T-helper 1 cell (primary cell): ENCODE results near the gene ZNF627.
"Not testable (repeated sequence)": the region's sequence is repeated elsewhere in the genome, so short reads cannot be mapped to it uniquely, and the experiment has no call there.

Experiments
- DNase-seq, 5 donors: peaks; one replicate each; pipeline ENCODE4 v3.0.0-alpha.2; 2012 to 2020
- total RNA-seq, 4 donors: gene quantifications; one replicate each; lab custom pipeline; 2026; lab: John Stamatoyannopoulos, UW

ZNF627 gene
- 9.5 to 12.2 (median 9.9) reads per million in 4 donors for total RNA-seq

DNA sequence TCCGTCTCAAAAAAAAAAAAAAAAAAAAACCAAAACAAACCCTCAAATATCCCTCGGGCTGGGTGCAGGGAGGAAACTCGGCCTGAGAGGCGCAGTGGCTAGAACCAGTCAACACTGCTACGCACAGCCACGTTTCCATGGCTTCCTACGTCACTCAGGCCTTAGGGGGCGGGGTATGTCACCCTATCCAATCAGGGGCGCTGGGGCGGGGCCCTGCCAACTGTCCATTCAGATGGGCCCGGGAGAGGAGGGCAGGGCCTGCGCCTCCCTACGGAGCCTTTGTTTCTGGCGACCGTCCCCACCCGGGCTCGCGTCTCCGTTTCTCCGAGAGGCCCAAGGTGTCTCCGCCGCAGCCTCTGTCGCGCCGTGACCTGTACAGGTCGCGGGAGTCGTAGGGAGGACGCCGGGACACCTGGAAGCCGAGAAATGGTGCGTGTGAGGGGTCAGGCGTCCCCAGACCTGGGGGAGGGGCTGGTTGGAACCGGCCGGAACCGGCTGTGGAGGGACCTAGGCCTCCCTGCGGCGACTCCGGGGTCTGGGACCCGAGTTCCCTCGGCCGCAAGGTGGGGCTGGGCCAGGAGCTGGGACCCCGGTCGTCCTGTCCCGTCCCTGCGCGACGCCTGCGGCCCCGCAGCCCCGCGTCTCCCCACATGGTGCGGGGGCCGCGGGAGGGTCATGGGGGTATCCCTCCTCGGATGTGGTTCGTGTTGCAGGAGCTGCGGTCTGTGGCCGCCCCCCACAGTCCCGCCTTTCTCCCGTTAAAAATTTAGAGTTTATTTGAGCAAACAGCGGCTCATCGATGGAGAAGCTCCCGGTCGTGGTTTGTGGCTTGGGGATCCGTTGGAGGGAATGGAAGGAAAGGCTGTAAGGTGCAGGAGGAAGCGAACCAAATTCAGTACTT lies at the start of gene ZNF627:
Gene ZNF627 (plus strand): TSS at position 282 of the 901 bp plus-strand sequence. CDS start 145 bp downstream, at position 427.
- peak; percentile 93 to 98 (median 96) for DNase-seq

DNA sequence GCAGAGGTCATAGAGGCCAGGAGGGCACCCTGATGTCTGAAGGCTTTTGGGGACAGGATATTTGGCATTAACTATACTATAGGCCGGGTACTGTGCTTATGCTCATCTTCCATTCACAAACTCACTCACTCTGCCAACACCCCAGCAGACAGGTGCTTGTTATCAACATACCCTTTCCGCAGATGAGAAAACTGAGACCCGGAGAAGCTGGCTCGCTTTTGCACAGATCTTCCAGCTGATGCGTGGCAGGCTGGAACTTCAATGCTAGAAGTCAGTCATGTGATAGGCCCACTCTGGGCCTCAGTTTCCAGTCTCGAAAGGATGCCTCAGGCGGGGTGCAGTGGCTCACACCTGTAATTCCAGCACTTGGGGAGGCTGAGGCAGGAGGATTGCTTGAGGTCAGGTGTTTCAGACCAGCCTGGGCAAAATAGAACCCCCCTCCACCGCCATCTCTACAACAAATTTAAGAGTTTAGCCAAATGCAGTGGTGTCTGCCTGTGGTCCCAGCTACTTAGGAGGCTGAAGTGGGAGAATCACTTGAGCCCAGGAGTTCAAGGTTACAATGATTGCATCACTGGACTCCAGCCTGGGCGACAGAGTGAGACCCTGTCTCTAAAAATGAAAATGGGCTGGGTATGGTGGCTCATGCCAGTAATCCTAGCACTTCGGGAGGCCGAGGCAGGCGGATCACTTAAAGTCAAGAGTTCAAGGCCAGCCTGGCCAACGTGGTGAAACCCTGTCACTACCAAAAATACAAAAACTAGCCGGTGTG lies 49.2 kb upstream of the ZNF627 start:
- DNase-seq = no peak

DNA sequence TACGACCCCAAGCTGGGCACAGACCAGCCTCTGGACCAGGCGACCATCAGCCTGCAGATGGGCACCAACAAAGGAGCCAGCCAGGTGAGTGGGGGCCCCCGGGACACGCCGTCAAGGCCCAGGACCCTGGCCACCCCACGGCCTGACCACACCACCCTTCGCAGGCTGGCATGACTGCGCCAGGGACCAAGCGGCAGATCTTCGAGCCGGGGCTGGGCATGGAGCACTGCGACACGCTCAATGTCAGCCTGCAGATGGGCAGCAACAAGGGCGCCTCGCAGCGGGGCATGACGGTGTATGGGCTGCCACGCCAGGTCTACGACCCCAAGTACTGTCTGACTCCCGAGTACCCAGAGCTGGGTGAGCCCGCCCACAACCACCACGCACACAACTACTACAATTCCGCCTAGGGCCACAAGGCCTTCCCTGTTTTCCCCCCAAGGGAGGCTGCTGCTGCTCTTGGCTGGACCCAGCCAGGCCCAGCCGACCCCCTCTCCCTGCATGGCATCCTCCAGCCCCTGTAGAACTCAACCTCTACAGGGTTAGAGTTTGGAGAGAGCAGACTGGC lies 47.8 kb upstream of the ZNF627 start:
- DNase-seq = no peak

- no peak for DNase-seq
These were observed 47.0 kb upstream of the ZNF627 start for GRCh38 chr19:11550265-11550664.

- no peak for DNase-seq
These were observed 45.6 kb upstream of the ZNF627 start for GRCh38 chr19:11551603-11552235.

GRCh38 chr19:11552666-11553372 lies 44.5 kb upstream of the ZNF627 start:
- DNase-seq = no peak

DNA sequence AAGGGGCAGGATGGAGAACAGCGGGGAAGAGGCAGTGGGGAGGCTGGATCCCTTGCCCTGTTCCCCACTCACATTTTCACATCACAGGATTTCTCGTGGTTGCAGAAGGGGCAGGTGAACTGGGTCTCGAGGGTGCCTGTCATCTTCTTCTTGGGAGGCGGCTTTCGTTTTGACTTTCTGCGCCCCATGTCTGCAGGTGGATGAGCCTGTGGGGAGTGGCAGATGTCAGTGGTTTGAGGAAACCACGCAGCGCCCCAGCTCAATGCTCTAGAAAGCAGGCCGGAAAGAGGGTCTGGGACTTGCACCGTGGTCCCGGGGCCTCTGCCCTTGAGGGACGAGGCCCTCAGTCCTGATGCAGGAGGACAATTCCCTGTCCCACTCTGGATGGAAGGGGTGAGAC lies 43.1 kb upstream of the ZNF627 start:
- DNase-seq = peak in 1 of 5 donors; percentile 43

DNA sequence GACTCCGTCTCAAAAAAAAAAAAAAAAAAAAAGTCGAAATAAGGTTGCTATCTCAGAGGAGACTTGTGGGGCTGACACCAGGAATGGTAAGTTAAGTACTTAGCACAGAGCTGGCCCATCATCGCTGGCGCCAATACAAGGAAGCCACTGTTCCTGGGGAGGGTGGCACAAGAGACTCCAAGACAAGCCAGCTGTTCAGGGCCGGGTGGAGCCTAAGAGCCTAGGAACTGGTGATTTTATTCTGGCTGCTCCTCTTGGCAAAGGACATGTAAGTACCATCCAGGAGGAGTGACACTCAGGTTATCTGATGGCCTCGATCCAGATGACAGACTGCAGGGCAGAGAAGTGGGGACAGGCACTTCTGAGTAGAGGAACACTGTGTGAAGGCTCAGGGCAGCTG lies 42.0 kb upstream of the ZNF627 start:
- DNase-seq = no peak

- no peak for DNase-seq
These were observed 40.5 kb upstream of the ZNF627 start for GRCh38 chr19:11556634-11557420.

- DNase-seq = peak; percentile 94 to 98 (median 96)
These were observed 38.1 kb upstream of the ZNF627 start, which contains the start of gene ELOF1 for GRCh38 chr19:11558881-11559828. Gene ELOF1, minus strand, starts transcription at chr19:11559230. Its CDS starts 4,883 bp downstream, at chr19:11554347.

GRCh38 chr19:11560404-11561051 lies 36.8 kb upstream of the ZNF627 start:
- DNase-seq = peak in 4 of 5 donors; percentile 35 to 82 (median 42)

- DNase-seq = no peak
These were observed 33.8 kb upstream of the ZNF627 start for GRCh38 chr19:11563532-11563931.

DNA sequence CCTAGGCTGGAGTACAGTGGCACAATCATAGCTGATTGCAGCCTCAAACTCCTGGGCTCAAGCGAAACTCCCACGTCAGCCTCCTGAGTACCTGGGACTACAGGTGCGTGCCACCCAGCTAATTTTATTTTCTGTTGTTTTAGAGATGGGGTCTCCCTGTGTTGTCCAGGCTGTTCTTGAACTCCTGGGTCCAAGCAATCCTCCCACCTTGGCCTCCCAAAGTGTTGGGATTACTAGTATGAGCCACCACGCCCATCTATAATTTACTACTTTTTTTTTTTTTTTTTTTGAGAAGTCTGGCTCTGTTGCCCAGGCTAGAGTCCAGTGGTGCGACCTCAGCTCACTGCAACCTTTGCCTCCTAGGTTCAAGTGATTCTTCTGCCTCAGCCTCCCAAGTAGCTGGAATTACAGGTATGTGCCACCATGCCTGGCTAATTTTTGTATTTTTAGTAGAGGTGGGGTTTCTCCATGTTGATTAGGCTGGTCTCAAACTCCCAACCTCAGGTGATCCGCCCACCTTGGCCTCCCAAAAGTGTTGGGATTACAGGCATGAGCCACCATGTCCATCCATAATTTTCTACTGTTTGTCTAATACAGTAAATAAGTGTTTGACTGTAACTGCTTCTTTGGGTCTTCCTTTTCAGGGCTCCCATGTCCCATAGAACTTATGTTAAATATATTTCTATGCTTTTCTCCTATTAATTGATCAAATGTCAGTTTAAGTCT lies 33.0 kb upstream of the ZNF627 start:
- DNase-seq = not testable (repeated sequence)

GRCh38 chr19:11565649-11565980 lies 31.7 kb upstream of the ZNF627 start:
- DNase-seq = not testable (repeated sequence)

GRCh38 chr19:11566164-11566563 lies 31.1 kb upstream of the ZNF627 start:
- DNase-seq = no peak

DNA sequence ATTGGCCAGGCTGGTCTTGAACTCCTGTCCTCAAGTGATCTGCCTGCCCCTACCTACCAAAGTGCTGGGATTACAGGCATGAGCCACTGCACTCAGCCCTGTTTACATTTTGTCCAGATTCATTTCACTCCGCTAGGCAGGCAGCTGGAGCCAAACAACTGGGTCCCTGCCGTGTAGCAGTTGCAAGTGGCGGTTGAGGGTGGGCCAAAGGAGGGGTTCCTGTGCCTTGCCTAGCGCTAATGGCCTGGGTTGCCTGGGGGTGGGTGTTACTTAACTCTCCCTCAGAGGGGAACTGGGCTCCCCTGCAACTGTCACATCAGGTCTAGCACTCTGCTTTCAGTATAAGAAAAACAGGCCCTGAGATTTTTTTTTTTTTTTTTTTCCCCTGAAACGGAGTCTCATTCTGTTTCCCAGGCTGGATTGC lies 27.2 kb upstream of the ZNF627 start:
- no peak for DNase-seq

DNA sequence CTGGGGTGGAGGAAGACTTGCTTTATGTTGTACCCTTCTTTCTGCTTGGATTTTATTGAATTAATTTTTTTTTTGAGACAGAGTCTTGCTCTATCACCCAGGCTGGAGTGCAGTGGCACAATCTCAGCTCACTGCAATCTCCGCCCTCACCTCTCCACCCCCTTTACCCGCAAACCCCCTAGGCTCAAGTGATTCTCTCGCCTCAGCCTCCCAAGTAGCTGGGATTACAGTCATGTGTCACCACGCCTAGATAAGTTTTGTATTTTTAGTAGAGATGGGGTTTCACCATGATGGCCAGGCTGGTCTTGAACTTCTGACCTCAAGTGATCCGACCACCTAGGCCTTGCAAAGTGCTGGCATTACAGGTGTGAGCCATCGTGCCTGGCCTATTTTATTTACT lies 23.9 kb upstream of the ZNF627 start:
- not testable (repeated sequence) for DNase-seq

- DNase-seq = not testable (repeated sequence)
These were observed 23.5 kb upstream of the ZNF627 start for GRCh38 chr19:11573763-11574162.

DNA sequence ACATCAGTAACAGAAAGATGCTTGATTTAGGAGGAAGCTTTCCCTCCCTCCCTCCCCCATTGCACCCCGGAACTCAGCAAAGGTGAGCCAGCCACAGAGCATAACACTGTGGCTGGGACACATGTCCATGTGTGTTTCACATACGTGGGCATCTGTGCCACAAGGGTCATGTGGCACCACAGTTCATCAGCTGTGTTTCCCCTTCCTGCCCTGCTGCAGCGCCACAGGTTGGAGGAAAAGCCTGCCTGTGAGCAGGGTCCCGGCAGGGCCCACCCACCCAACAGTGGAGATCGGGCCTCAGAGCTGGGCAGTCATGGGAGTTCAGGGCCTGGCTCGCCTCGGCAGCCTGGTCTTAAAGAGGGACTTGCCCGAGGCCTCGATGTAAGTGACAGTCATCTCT lies 22.6 kb upstream of the ZNF627 start:
- DNase-seq = no peak
